AML-193 (cell line): ENCODE results near the gene CD99.

Source experiments
- DNase-seq, 2 experiments: peaks; one replicate each; lab custom pipeline; 2025; lab: John Stamatoyannopoulos, UW

The CD99 gene

GRCh38 chrX:2698604-2699003 is 7.5 kb downstream of the CD99 start:
- no peak for DNase-seq

GRCh38 chrX:2699959-2700358 is 8.9 kb downstream of the CD99 start:
- DNase-seq = no peak

GRCh38 chrX:2700405-2701320 is 9.6 kb downstream of the CD99 start:
- no peak for DNase-seq

- no peak for DNase-seq
Observed at GRCh38 chrX:2701600-2701999, 10.5 kb downstream of the CD99 start.

- DNase-seq = no peak
Observed at GRCh38 chrX:2703991-2704369, 12.9 kb downstream of the CD99 start.

- DNase-seq = no peak
Observed at GRCh38 chrX:2705046-2705832, 14.1 kb downstream of the CD99 start.

- no peak for DNase-seq
Observed at GRCh38 chrX:2707334-2707760, 16.3 kb downstream of the CD99 start.

GRCh38 chrX:2708021-2708420 is 16.9 kb downstream of the CD99 start:
- DNase-seq = no peak

GRCh38 chrX:2708592-2709188 is 17.6 kb downstream of the CD99 start:
- no peak for DNase-seq

GRCh38 chrX:2709556-2709955 is 18.5 kb downstream of the CD99 start:
- no peak for DNase-seq

- no peak for DNase-seq
Observed at GRCh38 chrX:2710041-2710840, 19.1 kb downstream of the CD99 start.

GRCh38 chrX:2711441-2711840 is 20.3 kb downstream of the CD99 start:
- no peak for DNase-seq

- no peak for DNase-seq
Observed at GRCh38 chrX:2712428-2712827, 21.3 kb downstream of the CD99 start.

GRCh38 chrX:2712890-2713840 is 22.1 kb downstream of the CD99 start:
- no peak for DNase-seq

GRCh38 chrX:2714551-2714950 is 23.5 kb downstream of the CD99 start:
- no peak for DNase-seq

GRCh38 chrX:2715066-2715600 is 24.0 kb downstream of the CD99 start:
- no peak for DNase-seq

- DNase-seq = no peak
Observed at GRCh38 chrX:2717312-2717711, 26.2 kb downstream of the CD99 start.

- DNase-seq = no peak
Observed at GRCh38 chrX:2718821-2719220, 27.7 kb downstream of the CD99 start.

GRCh38 chrX:2719774-2720447 is 28.8 kb downstream of the CD99 start:
- no peak for DNase-seq
